OCI-LY1 (cell line): ENCODE results near the gene NEDD4L.

Experiments
- CTCF ChIP-seq: fragments of 200-600 bp; sonication (generic), shearing (Covaris generic); IDR thresholded peaks from 2 replicates; pipeline ENCODE4 v1.5.1; 2017; ENCODE audit warnings: mild to moderate bottlenecking, antibody characterized with exemption, low read length, moderate library complexity, mixed read lengths
- EZH2 ChIP-seq: fragments of 200-600 bp; sonication (generic), shearing (Covaris generic); IDR thresholded peaks from 2 replicates; pipeline ENCODE4 v1.8.0; 2017; ENCODE audit warnings: borderline replicate concordance, mixed run types, mild to moderate bottlenecking, antibody characterized with exemption, low read length, moderate library complexity, mixed read lengths

- TF ChIP-seq CTCF (no peak), EZH2 (no peak)
Observed at GRCh38 chr18:58192519-58192918, 148.5 kb downstream of the NEDD4L start.
